ENCODE measurements around the gene PZP.

DNA sequence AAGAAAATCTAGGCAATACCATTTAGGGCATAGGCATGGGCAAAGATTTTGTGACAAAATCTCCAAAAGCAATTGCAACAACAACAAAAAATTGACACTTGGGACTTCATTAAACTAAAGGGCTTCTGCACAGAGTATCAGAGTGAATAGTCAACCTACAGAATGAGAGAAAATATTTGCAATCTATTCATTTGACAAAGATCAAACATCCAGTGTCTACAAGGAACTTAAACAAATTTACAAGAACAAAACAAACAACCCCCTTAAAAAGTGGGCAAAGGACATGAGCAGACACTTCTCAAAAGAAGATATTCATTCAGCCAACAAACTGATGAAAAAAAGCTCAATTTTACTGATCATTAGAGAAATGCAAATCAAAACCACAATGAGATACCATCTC is 44.1 kb upstream of the PZP start:
- TF ChIP-seq, protein P1, sequence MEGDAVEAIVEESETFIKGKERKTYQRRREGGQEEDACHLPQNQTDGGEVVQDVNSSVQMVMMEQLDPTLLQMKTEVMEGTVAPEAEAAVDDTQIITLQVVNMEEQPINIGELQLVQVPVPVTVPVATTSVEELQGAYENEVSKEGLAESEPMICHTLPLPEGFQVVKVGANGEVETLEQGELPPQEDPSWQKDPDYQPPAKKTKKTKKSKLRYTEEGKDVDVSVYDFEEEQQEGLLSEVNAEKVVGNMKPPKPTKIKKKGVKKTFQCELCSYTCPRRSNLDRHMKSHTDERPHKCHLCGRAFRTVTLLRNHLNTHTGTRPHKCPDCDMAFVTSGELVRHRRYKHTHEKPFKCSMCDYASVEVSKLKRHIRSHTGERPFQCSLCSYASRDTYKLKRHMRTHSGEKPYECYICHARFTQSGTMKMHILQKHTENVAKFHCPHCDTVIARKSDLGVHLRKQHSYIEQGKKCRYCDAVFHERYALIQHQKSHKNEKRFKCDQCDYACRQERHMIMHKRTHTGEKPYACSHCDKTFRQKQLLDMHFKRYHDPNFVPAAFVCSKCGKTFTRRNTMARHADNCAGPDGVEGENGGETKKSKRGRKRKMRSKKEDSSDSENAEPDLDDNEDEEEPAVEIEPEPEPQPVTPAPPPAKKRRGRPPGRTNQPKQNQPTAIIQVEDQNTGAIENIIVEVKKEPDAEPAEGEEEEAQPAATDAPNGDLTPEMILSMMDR (IDR thresholded peaks at IDR 0.05) = no peak
- TF ChIP-seq ZFX (IDR thresholded peaks at IDR 0.05; ENCODE audit: borderline replicate concordance) = no peak

All from 22Rv1 (cell line).